PC-9 (cell line): ENCODE results near the gene AP3B1. TPM values are rescaled to one million over a fixed set of nuclear protein-coding genes. Genes with fewer than 3 reads are reported as not detected.
A peak's percentile ranks its signal among the peaks of the same experiment; 100 is the strongest.
"Not testable (repeated sequence)": the region's sequence is repeated elsewhere in the genome, so short reads cannot be mapped to it uniquely, and the experiment has no call there.

Source experiments
- BruUV-seq: library from RNA; stranded (reverse); fragments of 400-500 nt; replicated peaks from 2 replicates; lab custom pipeline; 2021; lab: Mats Ljungman, UMichigan
- CTCF ChIA-PET: fragments of 300-600 bp; sonication (Branson Sonifier 250); formaldehyde crosslinking; loops from one replicate; lab custom pipeline; 2022; ENCODE audit warnings: antibody characterized with exemption; lab: Charles Lee
- POLR2A ChIA-PET: fragments of 300-600 bp; sonication (Branson Sonifier 250); formaldehyde crosslinking; loops from one replicate; lab custom pipeline; 2022; ENCODE audit warnings: antibody characterized with exemption; ENCODE audit not compliant: unreplicated experiment; lab: Charles Lee
- DNase-seq, 2 experiments: peaks; one replicate each; pipeline versions ENCODE4 v3.0.0 to v3.0.0-alpha.2; 2015 to 2022; ENCODE audit warnings: mixed read lengths in 1 of 2
- H2AFZ ChIP-seq: fragments of 200-600 bp; sonication (generic); 2 replicates; pipeline ENCODE4 v1.8.1; 2017; ENCODE audit warnings: antibody characterized with exemption
- H3F3A ChIP-seq: fragments of 200-600 bp; sonication (generic); 2 replicates; pipeline ENCODE4 v1.8.1; 2017; ENCODE audit warnings: antibody characterized with exemption, mild to moderate bottlenecking, low read depth; ENCODE audit not compliant: insufficient read depth
- H3K27ac ChIP-seq: fragments of 200-600 bp; sonication (generic); 2 replicates; pipeline ENCODE4 v1.6.1; 2016; ENCODE audit warnings: mixed run types
- H3K27me3 ChIP-seq: fragments of 200-600 bp; sonication (generic); 2 replicates; pipeline ENCODE4 v1.6.1; 2016; ENCODE audit warnings: low read depth, mixed run types; ENCODE audit not compliant: insufficient read depth
- H3K36me3 ChIP-seq: fragments of 200-600 bp; sonication (generic); 2 replicates; pipeline ENCODE4 v1.6.1; 2016; ENCODE audit warnings: low read depth, mixed run types
- H3K4me1 ChIP-seq: fragments of 200-600 bp; sonication (generic); replicated peaks from 2 replicates; pipeline ENCODE4 v1.6.1; 2016; ENCODE audit warnings: mixed run types; ENCODE audit not compliant: insufficient read depth
- H3K4me2 ChIP-seq: fragments of 200-600 bp; sonication (generic); 2 replicates; pipeline ENCODE4 v1.6.1; 2017; ENCODE audit warnings: mixed run types
- H3K4me3 ChIP-seq: fragments of 200-600 bp; sonication (generic); 2 replicates; pipeline ENCODE4 v1.6.1; 2016; ENCODE audit warnings: mixed run types
- H3K79me2 ChIP-seq: fragments of 200-600 bp; sonication (generic); 2 replicates; pipeline ENCODE4 v1.6.1; 2017; ENCODE audit warnings: low read depth, mixed run types
- H3K9me2 ChIP-seq: fragments of 200-600 bp; sonication (generic); 2 replicates; pipeline ENCODE4 v1.8.1; 2017; ENCODE audit warnings: mild to moderate bottlenecking; ENCODE audit not compliant: insufficient read depth
- H3K9me3 ChIP-seq: fragments of 200-600 bp; sonication (generic); 2 replicates; pipeline ENCODE4 v1.8.1; 2016; ENCODE audit warnings: low read depth; ENCODE audit not compliant: insufficient read depth
- H4K20me1 ChIP-seq: fragments of 200-600 bp; sonication (generic); 2 replicates; pipeline ENCODE4 v1.8.1; 2017; ENCODE audit not compliant: insufficient read depth
- EZH2 ChIP-seq: fragments of 200-600 bp; sonication (generic); IDR thresholded peaks from 2 replicates; pipeline ENCODE4 v1.8.0; 2017; ENCODE audit warnings: antibody characterized with exemption, low read depth
- intact Hi-C: fragments of 100-400 bp; cut with micrococcal nuclease; formaldehyde crosslinking; loops from one replicate; pipeline ENCODE4 v1.10.0; 2022; ENCODE audit not compliant: unreplicated experiment
- total RNA-seq: library from RNA; stranded (reverse); gene quantifications from 2 replicates; pipeline ENCODE4 v1.2.3, GENCODE V29; 2021
- TF ChIP-seq, protein P1 (sequence below): fragments of 200-600 bp; sonication (generic); conservative IDR thresholded peaks from 2 replicates; pipeline ENCODE4 v1.6.1; 2017; ENCODE audit warnings: mixed run types, antibody characterized with exemption, mild to moderate bottlenecking, moderate library complexity

Gene AP3B1
- total RNA-seq, 1 experiment from 2014 or later = 44.0 TPM

DNA sequence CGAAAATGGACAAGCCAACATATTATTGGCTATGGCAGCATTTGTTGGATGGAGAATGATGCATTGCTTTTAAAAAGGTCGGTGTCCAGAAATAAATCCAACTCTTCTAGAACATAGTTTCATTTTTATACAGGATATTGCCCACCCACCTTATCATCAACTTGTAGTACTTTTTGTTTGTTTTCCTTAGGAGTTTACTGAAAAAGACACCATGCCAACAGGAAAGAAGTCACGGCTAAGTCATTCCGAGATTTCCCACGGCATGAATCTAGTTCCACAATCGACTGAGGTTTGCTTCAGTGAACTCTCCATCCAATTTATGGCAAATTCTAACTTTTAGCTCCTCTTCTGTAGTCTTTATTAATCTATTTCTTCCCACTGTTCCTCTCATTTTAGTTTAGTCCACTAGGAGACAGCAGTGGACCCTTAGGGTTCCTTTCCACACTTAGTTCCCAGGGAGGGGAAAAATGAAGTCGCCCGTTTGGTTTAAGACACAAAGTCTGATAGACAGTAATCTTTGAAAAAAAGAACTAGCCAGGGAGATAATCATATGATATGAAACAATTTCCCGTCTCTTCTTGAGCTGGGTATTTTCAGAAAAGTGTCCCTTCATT is 237.5 kb downstream of the AP3B1 start:
- H2AFZ ChIP-seq = no peak overlapping the region
- BruUV-seq = no TSS peak

DNA sequence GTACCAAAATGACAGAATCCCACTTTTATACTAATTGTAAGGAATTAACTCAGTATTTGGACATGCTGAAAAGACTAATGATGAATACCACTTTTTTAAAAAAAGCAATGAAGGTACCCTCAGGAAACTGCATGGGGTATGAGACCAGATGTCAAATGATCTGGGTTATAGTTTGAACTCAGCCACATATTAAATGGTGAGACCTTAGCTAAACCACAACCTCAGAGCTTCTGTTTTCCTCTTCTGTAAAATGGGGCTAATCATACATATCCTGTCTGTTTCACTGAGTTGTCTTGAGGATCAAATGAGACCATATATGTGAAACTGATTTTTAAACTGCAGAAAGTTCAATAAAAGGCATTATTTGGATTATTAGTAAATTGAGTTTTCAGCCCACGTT is 238.4 kb downstream of the AP3B1 start:
- POLR2A ChIA-PET = no interaction called here
- intact Hi-C loops = no loop called here

More for the DNA sequence above, 237.5 kb downstream of the AP3B1 start:
- H3K79me2 ChIP-seq = no peaks in the 10 kb centered on the region
- no peaks in the 10 kb centered on the region; the same call in 1 of the 2 replicates for H3K9me2 ChIP-seq
- intact Hi-C loops = no loop called here
- POLR2A ChIA-PET = interaction anchor here (0.7 kb wide), 1 partner anchor 200 kb away, joined by 7 read pairs; no protein-coding TSS in a partner anchor
- H3K27ac ChIP-seq = no peak overlapping the region
- DNase-seq = no peak
- no peaks in the 10 kb centered on the region for H3K27me3 ChIP-seq
- H3F3A ChIP-seq = no peaks in the 10 kb centered on the region
- 0 out of 2 replicates have a peak, but pooled peaks cover 5% of the 10 kb centered on the region for H4K20me1 ChIP-seq
- no peaks in the 10 kb centered on the region for H3K4me1 ChIP-seq
- no peak overlapping the region for H3K4me2 ChIP-seq
- no peaks in the 10 kb centered on the region for H3K36me3 ChIP-seq
- no peaks in the 10 kb centered on the region for H3K9me3 ChIP-seq
- CTCF ChIA-PET = no interaction called here
- no peak overlapping the region for H3K4me3 ChIP-seq
- TF ChIP-seq, protein P1, sequence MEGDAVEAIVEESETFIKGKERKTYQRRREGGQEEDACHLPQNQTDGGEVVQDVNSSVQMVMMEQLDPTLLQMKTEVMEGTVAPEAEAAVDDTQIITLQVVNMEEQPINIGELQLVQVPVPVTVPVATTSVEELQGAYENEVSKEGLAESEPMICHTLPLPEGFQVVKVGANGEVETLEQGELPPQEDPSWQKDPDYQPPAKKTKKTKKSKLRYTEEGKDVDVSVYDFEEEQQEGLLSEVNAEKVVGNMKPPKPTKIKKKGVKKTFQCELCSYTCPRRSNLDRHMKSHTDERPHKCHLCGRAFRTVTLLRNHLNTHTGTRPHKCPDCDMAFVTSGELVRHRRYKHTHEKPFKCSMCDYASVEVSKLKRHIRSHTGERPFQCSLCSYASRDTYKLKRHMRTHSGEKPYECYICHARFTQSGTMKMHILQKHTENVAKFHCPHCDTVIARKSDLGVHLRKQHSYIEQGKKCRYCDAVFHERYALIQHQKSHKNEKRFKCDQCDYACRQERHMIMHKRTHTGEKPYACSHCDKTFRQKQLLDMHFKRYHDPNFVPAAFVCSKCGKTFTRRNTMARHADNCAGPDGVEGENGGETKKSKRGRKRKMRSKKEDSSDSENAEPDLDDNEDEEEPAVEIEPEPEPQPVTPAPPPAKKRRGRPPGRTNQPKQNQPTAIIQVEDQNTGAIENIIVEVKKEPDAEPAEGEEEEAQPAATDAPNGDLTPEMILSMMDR = 0 out of 2 replicates have a peak, but pooled peaks have one; percentile 14
- no peak for TF ChIP-seq EZH2

DNA sequence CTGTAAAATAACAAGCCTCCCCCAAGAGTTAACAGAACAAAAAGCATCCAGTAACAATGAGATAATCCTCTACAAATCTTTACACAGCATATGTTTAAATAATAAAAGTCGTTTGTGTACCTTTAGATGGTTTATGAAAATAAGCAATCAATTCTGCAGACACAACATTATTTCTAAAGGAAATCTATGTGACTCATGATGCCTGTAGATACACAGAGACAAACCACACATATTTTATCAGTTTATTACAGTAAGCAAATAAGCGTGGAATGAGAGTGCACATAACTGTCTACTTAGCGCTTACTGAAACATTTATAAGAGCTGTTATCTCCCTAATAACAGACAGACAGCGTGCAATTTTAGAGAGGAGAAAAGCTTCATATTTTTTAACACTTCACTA is 243.6 kb downstream of the AP3B1 start:
- ChIA-PET CTCF (no interaction called here), POLR2A (interaction anchor here (0.7 kb wide), 1 partner anchor 1414 kb away, joined by 7 read pairs; no protein-coding TSS in a partner anchor)
- Histone ChIP-seq H3K27me3 (no peaks in the 10 kb centered on the region), H3F3A (no peaks in the 10 kb centered on the region), H3K9me3 (no peaks in the 10 kb centered on the region), H3K9me2 (no peaks in the 10 kb centered on the region), H3K4me1 (no peaks in the 10 kb centered on the region), H3K4me2 (no peak overlapping the region), H3K79me2 (no peaks in the 10 kb centered on the region), H2AFZ (no peak overlapping the region), H3K27ac (no peak overlapping the region), H3K36me3 (no peaks in the 10 kb centered on the region), H4K20me1 (no peaks in the 10 kb centered on the region), H3K4me3 (no peak overlapping the region)
- TF ChIP-seq, protein P1 = no peak
- no peak for TF ChIP-seq EZH2
- DNase-seq = no peak
- intact Hi-C loops = no loop called here
- BruUV-seq = no TSS peak

More for the DNA sequence above, 238.4 kb downstream of the AP3B1 start:
- Histone ChIP-seq H3K9me3 (no peaks in the 10 kb centered on the region), H3F3A (no peaks in the 10 kb centered on the region), H3K36me3 (no peaks in the 10 kb centered on the region), H3K27ac (no peak overlapping the region), H3K4me3 (no peak overlapping the region), H3K4me1 (no peaks in the 10 kb centered on the region), H3K79me2 (no peaks in the 10 kb centered on the region), H2AFZ (no peak overlapping the region), H3K27me3 (no peaks in the 10 kb centered on the region), H3K4me2 (no peak overlapping the region), H3K9me2 (no peaks in the 10 kb centered on the region; the same call in 1 of the 2 replicates), H4K20me1 (0 out of 2 replicates have a peak, but pooled peaks cover 5% of the 10 kb centered on the region)
- CTCF ChIA-PET = no interaction called here
- TF ChIP-seq, protein P1 = no peak
- no peak for TF ChIP-seq EZH2
- no TSS peak for BruUV-seq
- no peak for DNase-seq

DNA sequence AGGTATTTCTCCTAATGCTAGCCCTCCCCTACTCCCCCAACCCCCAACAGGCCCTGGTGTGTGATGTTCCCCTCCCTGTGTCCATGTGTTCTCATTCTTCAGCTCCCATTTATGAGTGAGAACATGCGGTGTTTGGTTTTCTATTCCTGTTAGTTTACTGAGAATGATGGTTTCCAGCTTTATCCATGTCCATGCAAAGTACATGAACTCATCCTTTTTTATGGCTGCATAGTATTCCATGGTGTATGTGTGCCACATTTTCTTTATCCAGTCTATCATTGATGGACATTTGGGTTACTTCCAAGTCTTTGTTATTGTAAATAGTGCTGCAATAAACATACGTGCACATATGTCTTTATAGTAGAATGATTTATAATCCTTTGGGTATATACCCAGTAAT is 247.7 kb downstream of the AP3B1 start:
- H3K9me3 ChIP-seq = not testable (repeated sequence)

More for the DNA sequence above, 247.7 kb downstream of the AP3B1 start:
- H3K4me1 ChIP-seq, H3K4me2 ChIP-seq, DNase-seq, H3F3A ChIP-seq, BruUV-seq, CTCF ChIA-PET, H3K4me3 ChIP-seq, H3K9me2 ChIP-seq, H3K27me3 ChIP-seq, H3K27ac ChIP-seq, H4K20me1 ChIP-seq, POLR2A ChIA-PET, H3K79me2 ChIP-seq, H2AFZ ChIP-seq, intact Hi-C loops, H3K36me3 ChIP-seq: not testable (repeated sequence)
